Fibroblast of lung (primary cell): ENCODE results near the gene CCDC7. TPM values are rescaled to one million over a fixed set of nuclear protein-coding genes. Genes with fewer than 3 reads are reported as not detected.
A peak's percentile ranks its signal among the peaks of the same experiment; 100 is the strongest.
"Not testable (repeated sequence)": the region's sequence is repeated elsewhere in the genome, so short reads cannot be mapped to it uniquely, and the experiment has no call there.

Experiments used
- DNase-seq, 2 donors: peaks; one replicate each; pipeline versions ENCODE4 v3.0.0 to v3.0.0-alpha.2; 2010; ENCODE audit warnings: low read depth in 2 of 2
- H2AFZ ChIP-seq: 2 replicates; pipeline ENCODE4 v1.5.1; 2012; ENCODE audit warnings: low read length, control low read depth, inconsistent platforms
- H3K27ac ChIP-seq: 2 replicates; pipeline ENCODE4 v1.5.1; 2011; ENCODE audit warnings: low read length, control low read depth; ENCODE audit not compliant: insufficient read depth
- H3K27me3 ChIP-seq: 2 replicates; pipeline ENCODE4 v1.5.1; 2011; ENCODE audit warnings: mild to moderate bottlenecking, low read length; ENCODE audit not compliant: control insufficient read depth, insufficient read depth
- H3K36me3 ChIP-seq: 2 replicates; pipeline ENCODE4 v1.5.1; 2011; ENCODE audit warnings: low read length; ENCODE audit not compliant: control insufficient read depth, insufficient read depth
- H3K4me1 ChIP-seq: 2 replicates; pipeline ENCODE4 v1.5.1; 2011; ENCODE audit warnings: low read length; ENCODE audit not compliant: control insufficient read depth, insufficient read depth; ENCODE audit errors: extremely low read depth
- H3K4me2 ChIP-seq: 2 replicates; pipeline ENCODE4 v1.5.1; 2011; ENCODE audit warnings: low read length, control low read depth; ENCODE audit not compliant: insufficient read depth; ENCODE audit errors: extremely low read depth
- H3K4me3 ChIP-seq, 4 experiments: fragments of 200-600 bp in 1 of 4; sonication (generic) in 1 of 4; replicated peaks in 1 of 4; 2 replicates each; pipeline ENCODE4 v1.5.1; 2011 to 2016; ENCODE audit warnings: low read length in 4 of 4, low read depth in 3 of 4, mild to moderate bottlenecking in 3 of 4, control low read depth in 2 of 4, inconsistent platforms in 1 of 4, mixed read lengths in 1 of 4; ENCODE audit not compliant: insufficient read depth in 1 of 4; ENCODE audit errors: control extremely low read depth in 1 of 4
- H3K79me2 ChIP-seq: 2 replicates; pipeline ENCODE4 v1.5.1; 2012; ENCODE audit warnings: mild to moderate bottlenecking, low read length, inconsistent platforms; ENCODE audit not compliant: control insufficient read depth, insufficient read depth
- H3K9ac ChIP-seq: 2 replicates; pipeline ENCODE4 v1.5.1; 2011; ENCODE audit warnings: mild to moderate bottlenecking, low read length, control low read depth; ENCODE audit not compliant: insufficient read depth
- H3K9me3 ChIP-seq: 2 replicates; pipeline ENCODE4 v1.5.1; 2012; ENCODE audit warnings: low read depth, low read length; ENCODE audit not compliant: control insufficient read depth, insufficient read depth
- H4K20me1 ChIP-seq: 2 replicates; pipeline ENCODE4 v1.5.1; 2011; ENCODE audit warnings: low read length; ENCODE audit not compliant: control insufficient read depth, insufficient read depth; ENCODE audit errors: extremely low read depth
- EZH2 ChIP-seq: IDR thresholded peaks from 2 replicates; pipeline ENCODE4 v1.5.1; 2012; ENCODE audit warnings: low read length, control low read depth, mild to moderate bottlenecking; ENCODE audit errors: missing control alignments
- polyA plus RNA-seq, 2 donors: library from polyadenylated mRNA; depleted of rRNA in 1 of 2; stranded (reverse) in 1 of 2; unstranded in 1 of 2; fragments of >200 nt; gene quantifications; 2 replicates each; pipeline ENCODE4 v1.2.1, GENCODE V29; 2011 to 2012; ENCODE audit warnings: missing spikeins in 1 of 2
- total RNA-seq: library from RNA; depleted of rRNA; stranded (reverse); fragments of >200 nt; gene quantifications from 2 replicates; pipeline ENCODE4 v1.2.1, GENCODE V29; 2014
- TF ChIP-seq, protein P1 (sequence below), 2 donors: IDR thresholded peaks in 1 of 2; conservative IDR thresholded peaks in 1 of 2; 1 replicate in 1 of 2; 2 replicates in 1 of 2; pipeline ENCODE4 v1.5.1; 2011 to 2012; ENCODE audit warnings: low read length in 2 of 2, control low read depth in 1 of 2, inconsistent platforms in 1 of 2, low read depth in 1 of 2, mild to moderate bottlenecking in 1 of 2

CCDC7 gene
- total and polyA plus RNA-seq, 2 donors (not counting 1 experiment from before 2014, with no cell fraction given): 1.0 to 19.5 TPM

DNA sequence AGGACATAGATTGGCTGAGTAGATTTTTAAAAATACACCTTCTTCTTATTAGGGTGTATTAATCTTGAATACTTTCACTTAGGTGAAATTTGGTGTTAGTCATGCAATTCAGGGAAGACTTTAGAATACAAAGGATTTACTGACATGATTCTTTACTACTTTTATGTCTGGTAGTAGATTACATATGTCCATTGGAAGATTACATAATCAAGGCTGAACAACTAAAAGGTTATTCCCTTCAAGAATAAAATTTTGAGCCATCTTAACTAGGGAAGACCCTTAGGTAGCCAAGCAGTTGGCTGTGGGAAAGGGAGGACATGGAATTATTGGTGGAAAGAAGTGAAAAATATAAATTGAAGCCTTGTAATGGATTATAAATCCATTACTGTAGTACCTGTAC, 347.1 kb downstream of the CCDC7 start:
- no peak overlapping the region for H3K4me2 ChIP-seq
- H3K9me3 ChIP-seq: no peaks in the 10 kb centered on the region
- no peak overlapping the region for H3K4me3 ChIP-seq
- no peaks in the 10 kb centered on the region for H4K20me1 ChIP-seq
- DNase-seq: peak in 1 of 2 donors; percentile 1
- no peaks in the 10 kb centered on the region for H3K79me2 ChIP-seq
- H3K9ac ChIP-seq: no peak overlapping the region
- TF ChIP-seq, protein P1, sequence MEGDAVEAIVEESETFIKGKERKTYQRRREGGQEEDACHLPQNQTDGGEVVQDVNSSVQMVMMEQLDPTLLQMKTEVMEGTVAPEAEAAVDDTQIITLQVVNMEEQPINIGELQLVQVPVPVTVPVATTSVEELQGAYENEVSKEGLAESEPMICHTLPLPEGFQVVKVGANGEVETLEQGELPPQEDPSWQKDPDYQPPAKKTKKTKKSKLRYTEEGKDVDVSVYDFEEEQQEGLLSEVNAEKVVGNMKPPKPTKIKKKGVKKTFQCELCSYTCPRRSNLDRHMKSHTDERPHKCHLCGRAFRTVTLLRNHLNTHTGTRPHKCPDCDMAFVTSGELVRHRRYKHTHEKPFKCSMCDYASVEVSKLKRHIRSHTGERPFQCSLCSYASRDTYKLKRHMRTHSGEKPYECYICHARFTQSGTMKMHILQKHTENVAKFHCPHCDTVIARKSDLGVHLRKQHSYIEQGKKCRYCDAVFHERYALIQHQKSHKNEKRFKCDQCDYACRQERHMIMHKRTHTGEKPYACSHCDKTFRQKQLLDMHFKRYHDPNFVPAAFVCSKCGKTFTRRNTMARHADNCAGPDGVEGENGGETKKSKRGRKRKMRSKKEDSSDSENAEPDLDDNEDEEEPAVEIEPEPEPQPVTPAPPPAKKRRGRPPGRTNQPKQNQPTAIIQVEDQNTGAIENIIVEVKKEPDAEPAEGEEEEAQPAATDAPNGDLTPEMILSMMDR (conservative IDR thresholded peaks at IDR 0.05 in 1 of 2, IDR thresholded peaks at IDR 0.05 in 1 of 2; ENCODE audit: low read depth in 1 of 2, low read length in 2 of 2): no peak
- no peak for TF ChIP-seq EZH2
- no peaks in the 10 kb centered on the region for H3K27me3 ChIP-seq
- H3K27ac ChIP-seq: no peak overlapping the region
- no peaks in the 10 kb centered on the region for H3K36me3 ChIP-seq
- peaks cover 2% of the 10 kb centered on the region for H3K4me1 ChIP-seq
- no peak overlapping the region for H2AFZ ChIP-seq

DNA sequence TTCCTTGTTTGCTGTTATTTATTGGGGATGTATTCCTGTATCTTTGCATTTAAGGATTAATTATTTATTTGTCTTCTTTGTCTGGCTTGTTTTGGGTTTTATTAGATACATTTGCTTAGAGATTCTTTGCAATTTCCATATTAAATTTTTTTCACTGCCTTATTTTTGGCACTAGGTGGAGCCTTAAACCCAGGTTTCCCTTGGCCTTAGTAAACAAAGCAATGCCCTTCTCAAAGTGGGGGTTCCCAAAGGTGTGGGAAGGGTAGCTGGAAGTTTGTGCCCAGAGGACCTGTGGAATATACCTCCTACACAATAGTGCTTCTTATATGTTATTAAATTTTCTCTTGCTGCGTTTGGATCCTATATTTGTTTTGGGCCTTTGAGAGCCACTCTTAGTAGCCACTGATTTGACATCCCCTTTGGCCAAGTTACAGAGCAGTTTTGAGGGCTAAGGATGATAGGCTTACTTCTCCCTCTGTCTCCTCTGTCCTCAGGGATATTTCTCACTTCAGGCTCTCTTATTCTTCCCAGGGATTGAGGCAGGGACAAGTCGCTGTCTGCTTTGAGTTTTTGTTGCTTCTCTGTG, 349.8 kb downstream of the CCDC7 start:
- H3K27ac ChIP-seq: no peak overlapping the region
- no peak overlapping the region for H3K4me3 ChIP-seq
- H3K4me2 ChIP-seq: no peak overlapping the region
- H2AFZ ChIP-seq: no peak overlapping the region
- H3K27me3 ChIP-seq: no peaks in the 10 kb centered on the region
- no peaks in the 10 kb centered on the region for H3K9me3 ChIP-seq
- DNase-seq: peak; percentile 23 to 57
- H3K36me3 ChIP-seq: no peaks in the 10 kb centered on the region
- no peak overlapping the region for H3K9ac ChIP-seq
- H4K20me1 ChIP-seq: no peaks in the 10 kb centered on the region
- TF ChIP-seq, protein P1 (conservative IDR thresholded peaks at IDR 0.05 in 1 of 2, IDR thresholded peaks at IDR 0.05 in 1 of 2; ENCODE audit: low read depth in 1 of 2, low read length in 2 of 2): peak; percentile 65 to 82
- no peak for TF ChIP-seq EZH2
- no peaks in the 10 kb centered on the region for H3K79me2 ChIP-seq
- no peaks in the 10 kb centered on the region for H3K4me1 ChIP-seq

DNA sequence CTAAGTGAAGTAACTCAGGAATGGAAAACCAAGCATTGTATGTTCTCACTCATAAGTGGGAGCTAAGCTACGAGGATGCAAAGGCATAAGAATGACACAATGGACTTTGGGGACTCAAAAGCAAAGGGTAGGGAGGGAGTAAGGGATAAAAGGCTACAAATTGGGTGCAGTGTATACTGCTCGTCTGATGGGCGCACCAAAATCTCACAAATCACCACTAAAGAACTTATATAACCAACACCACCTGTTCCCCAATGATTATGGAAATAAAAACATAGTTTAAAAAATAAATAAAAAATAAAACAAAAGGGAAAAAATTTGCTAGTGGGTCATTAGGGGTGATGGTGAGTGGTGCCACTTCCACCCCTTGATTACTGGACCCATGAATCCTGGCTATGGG, 351.5 kb downstream of the CCDC7 start:
- H3K4me3 ChIP-seq, H3K36me3 ChIP-seq, H2AFZ ChIP-seq, H3K4me1 ChIP-seq, H3K4me2 ChIP-seq, H3K27me3 ChIP-seq, H3K9me3 ChIP-seq, H3K79me2 ChIP-seq, H3K9ac ChIP-seq, H4K20me1 ChIP-seq, H3K27ac ChIP-seq: not testable (repeated sequence)
- DNase-seq: peak in 1 of 2 donors; percentile 1
